H1 (cell line): Measurements from ENCODE around the gene ASF1B. TPM values are rescaled to one million over a fixed set of nuclear protein-coding genes. Genes with fewer than 3 reads are reported as not detected.

Experiments used
- CTCF ChIP-seq, 3 experiments: IDR thresholded peaks; 1 replicate in 2 of 3; 2 replicates in 1 of 3; pipeline versions ENCODE4 v1.5.1 to v1.6.1; 2011; ENCODE audit warnings: low read length in 3 of 3, mild to moderate bottlenecking in 3 of 3, inconsistent platforms in 2 of 3, low read depth in 1 of 3, moderate library complexity in 1 of 3; ENCODE audit not compliant: insufficient read depth in 1 of 3; ENCODE audit errors: control extremely low read depth in 1 of 3
- SAP30 ChIP-seq: fragments of 300-600 bp; sonication (generic); IDR thresholded peaks from 2 replicates; pipeline ENCODE4 v1.7.1; 2012; ENCODE audit warnings: low read length, moderate library complexity, mild to moderate bottlenecking, inconsistent platforms; ENCODE audit not compliant: insufficient read depth, insufficient replicate concordance
- SIN3A ChIP-seq, 2 experiments: IDR thresholded peaks in 1 of 2; conservative IDR thresholded peaks in 1 of 2; 2 replicates each; pipeline ENCODE4 v1.6.1; 2011 to 2012; ENCODE audit warnings: low read length in 2 of 2, improper control_type of control experiment in 1 of 2, low read depth in 1 of 2, mild to moderate bottlenecking in 1 of 2
- TAF7 ChIP-seq: optimal IDR thresholded peaks from 2 replicates; pipeline ENCODE3; 2011; ENCODE audit warnings: low read depth, mild to moderate bottlenecking, inconsistent platforms, low read length, moderate library complexity, borderline replicate concordance
- TEAD4 ChIP-seq: IDR thresholded peaks from 2 replicates; pipeline ENCODE4 v1.6.1; 2012; ENCODE audit warnings: low read depth, low read length, inconsistent platforms, mixed read lengths
- polyA plus RNA-seq, 7 experiments: library from polyadenylated mRNA; depleted of rRNA in 3 of 7; stranded (reverse) in 5 of 7; unstranded in 2 of 7; fragments of >200 nt in 5 of 7; fragments of 200-250 nt in 2 of 7; gene quantifications; 1 replicate in 5 of 7; 2 replicates in 1 of 7; 4 replicates in 1 of 7; pipeline versions ENCODE4 v1.2.1 to v1.2.3, GENCODE V29; 2011 to 2013; ENCODE audit warnings: missing spikeins in 2 of 7, mixed read lengths in 2 of 7
- total RNA-seq: library from RNA; stranded (reverse); fragmentation: NEBNext Ultra II Directional; extraction: Animal tissue kit (Norgen Biotek cat#: 25700); gene quantifications from 2 replicates; pipeline ENCODE4 v1.2.1, GENCODE V29; 2021

The ASF1B gene
- total and polyA plus RNA-seq, 2 of the 8 experiments (the other 6 are each of a cell fraction or from before 2014, with no cell fraction given), result 32.6 to 59.2 TPM

- TF ChIP-seq CTCF (IDR thresholded peaks at IDR 0.05; ENCODE audit: control extremely low read depth in 1 of 3, insufficient read depth in 1 of 3, low read depth in 1 of 3, low read length in 3 of 3) (no peak), SIN3A (conservative IDR thresholded peaks at IDR 0.05 in 1 of 2, IDR thresholded peaks at IDR 0.05 in 1 of 2; ENCODE audit: low read depth in 1 of 2, low read length in 2 of 2) (no peak), TAF7 (no peak), SAP30 (no peak), TEAD4 (no peak)
These were observed 58.0 kb downstream of the ASF1B start (continued) for GRCh38 chr19:14078411-14078810.
